ENCODE results near the gene CTCFL.
"Not testable (repeated sequence)": the region's sequence is repeated elsewhere in the genome, so short reads cannot be mapped to it uniquely, and the experiment has no call there.

The CTCFL gene

GRCh38 chr20:57480444-57481160 lies 44.3 kb downstream of the CTCFL start:
- DNase-seq (ENCODE audit: low read depth in 2 of 2): no peak

DNA sequence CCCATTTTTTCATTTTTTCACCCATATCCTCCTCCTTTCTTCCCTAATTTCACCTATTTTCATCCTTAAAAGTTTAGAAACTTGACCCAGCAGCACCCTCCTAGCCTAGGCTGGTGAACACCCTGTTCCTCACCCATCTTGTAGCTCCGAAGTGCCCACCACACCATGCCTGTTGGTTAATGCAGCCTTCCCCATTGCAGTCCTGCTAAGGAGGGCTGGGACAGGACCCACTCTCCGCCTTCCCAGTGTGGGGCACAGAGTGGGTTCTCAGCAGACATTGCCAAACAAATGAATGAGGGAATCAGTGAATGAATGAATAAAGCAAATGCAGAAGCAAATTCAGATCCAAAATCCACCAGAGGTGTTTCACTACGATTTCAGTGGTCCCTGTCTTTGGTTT lies 45.7 kb downstream of the CTCFL start:
- no peak for DNase-seq (ENCODE audit: low read depth in 2 of 2)

DNA sequence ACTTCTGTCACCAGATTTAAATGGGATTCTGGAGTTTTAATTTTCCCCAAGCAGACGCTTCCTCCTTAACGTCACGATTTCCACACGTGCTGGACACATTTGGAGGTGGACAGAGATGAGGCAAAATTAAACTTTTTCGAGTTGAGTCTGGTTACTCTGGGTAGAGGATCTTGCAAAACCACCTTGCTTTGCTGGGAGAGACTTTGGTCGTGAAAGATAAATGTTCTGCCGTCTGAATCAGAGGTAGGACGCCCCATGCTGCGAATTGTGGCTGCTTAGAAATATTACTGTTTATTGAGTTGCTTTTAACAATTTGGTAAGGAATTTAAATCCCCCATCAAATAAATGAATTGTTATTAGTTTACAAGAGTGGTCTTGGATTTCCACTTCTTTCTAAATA lies 46.8 kb downstream of the CTCFL start:
- no peak for DNase-seq (ENCODE audit: low read depth in 2 of 2)

GRCh38 chr20:57476641-57477461 lies 48.1 kb downstream of the CTCFL start:
- no peak for DNase-seq (ENCODE audit: low read depth in 2 of 2)

DNA sequence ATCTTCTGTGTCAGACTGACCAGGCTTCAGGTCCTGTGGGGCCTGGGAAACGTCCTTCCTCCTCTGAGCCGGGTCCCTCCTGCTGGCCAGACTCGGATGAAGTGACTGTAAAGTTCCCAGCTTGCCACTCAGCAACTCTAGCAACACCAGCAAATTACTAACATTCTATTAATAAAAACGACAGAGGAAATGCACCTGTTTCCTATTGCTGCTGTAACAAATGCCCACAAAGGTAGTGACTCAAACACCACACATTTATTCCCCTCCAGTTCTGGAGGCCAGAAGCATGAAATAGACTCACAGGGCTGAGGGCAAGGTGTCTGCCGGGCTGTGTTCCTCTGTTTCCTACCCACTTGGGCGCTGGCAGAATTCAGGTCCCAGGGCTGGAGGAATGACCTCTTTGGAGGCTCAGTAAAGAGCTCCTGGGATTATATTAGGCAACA lies 48.8 kb downstream of the CTCFL start:
- no peak for DNase-seq (ENCODE audit: low read depth in 2 of 2)

- DNase-seq (ENCODE audit: low read depth in 2 of 2): no peak
These were observed 49.4 kb downstream of the CTCFL start for GRCh38 chr20:57475388-57476083.

DNA sequence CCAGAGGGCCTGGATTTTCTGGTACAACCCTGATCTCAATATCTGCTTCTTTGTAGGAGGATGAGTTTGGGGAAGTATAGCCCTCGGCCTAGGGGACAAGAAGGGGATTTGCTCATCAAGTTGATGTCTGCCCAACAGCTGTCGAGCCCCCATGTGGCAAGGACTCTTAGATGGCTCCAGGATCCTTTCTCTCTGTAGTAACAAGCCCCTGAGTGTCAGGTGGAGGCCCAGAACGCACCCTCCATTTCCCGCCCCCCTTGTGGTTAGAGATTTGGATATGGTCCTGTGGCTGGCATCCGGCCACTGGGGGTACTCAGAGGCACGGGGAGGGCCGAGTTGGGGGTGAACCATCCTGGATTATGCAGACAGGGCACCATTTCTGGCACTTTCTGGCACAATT lies 50.1 kb downstream of the CTCFL start:
- no peak for DNase-seq (ENCODE audit: low read depth in 2 of 2)

DNA sequence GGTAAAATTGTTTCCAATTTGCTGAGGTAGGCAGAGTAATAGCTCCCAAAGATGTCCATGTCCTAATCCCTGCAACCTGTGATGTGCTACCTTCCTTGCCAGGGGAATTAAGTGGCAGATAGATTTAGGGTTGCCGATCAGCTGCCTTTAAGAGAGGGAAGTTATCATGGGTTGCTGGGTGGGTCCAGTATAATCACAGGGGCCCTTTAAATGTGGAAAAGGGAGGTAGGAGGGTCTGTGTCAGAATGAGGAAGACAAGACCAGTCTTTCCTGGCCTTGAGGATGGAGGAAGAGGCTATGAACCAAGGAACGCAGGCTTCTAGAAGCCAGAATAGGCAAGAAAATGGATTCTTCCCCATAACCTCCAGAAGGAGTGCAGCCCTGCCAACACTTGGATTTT lies 50.7 kb downstream of the CTCFL start:
- DNase-seq (ENCODE audit: low read depth in 2 of 2): no peak

- no peak for DNase-seq (ENCODE audit: low read depth in 2 of 2)
These were observed 51.5 kb downstream of the CTCFL start for GRCh38 chr20:57473246-57474048.

DNA sequence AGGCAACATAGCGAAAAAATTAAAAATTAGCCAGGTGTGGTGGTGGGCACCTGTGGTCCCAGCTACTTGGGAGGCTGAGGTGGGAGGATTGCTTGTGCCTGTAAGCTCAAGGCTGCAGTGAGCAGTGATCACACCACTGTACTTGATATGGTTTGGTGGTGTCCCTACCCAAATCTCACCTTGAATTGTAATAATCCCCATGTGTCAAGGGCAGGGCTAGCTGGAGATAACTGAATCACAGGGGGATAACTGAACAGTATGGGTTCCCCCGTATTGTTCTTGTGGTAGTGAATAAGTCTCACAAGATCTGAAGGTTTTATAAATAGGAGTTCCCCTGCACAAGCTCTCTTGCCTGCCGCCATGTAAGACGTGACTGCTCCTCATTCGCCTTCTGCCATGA lies 52.5 kb downstream of the CTCFL start:
- DNase-seq (ENCODE audit: low read depth in 2 of 2): not testable (repeated sequence)

- DNase-seq (ENCODE audit: low read depth in 2 of 2): no peak
These were observed 53.2 kb downstream of the CTCFL start for GRCh38 chr20:57471496-57472372.

DNA sequence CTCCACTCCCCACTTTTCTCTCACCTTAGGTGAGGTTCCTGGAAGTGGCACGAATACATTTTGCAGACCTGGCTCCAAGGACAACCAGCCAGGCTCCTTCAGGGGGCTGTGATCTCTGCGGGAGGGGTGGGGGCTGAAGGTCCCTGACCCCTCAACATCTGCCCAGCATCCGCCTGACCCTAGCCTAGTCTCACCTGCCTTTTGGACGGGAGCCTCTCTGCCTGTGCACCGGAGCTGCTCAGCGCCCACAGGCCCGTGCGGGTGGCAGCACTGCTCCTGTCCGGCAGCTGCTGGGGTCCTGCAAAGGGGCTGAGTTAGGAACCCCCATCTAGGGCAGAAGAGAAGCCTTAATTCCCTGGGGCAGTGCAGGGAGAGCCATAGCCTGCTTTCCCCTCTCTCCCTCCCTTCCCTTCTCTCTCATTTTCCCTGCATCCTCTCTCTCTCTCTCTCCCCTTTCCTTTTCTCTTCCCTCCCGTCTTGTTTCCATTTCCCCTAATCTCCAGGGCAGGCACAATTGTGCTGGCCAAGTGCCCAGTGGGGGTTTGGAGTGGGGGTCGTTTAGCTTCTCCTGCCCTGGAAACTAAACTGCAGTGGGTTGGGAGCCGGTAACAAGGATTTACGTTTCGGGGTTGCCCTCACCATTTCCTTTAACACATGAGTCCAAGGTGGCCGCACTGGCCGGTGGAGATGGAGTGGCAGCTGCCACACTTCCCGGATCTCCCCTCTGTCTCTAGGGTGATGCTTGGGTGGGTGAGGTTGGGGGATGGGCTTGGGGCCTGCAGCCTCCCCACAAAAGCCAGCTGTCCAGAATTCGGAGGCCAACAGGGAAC lies 54.1 kb downstream of the CTCFL start:
- DNase-seq (ENCODE audit: low read depth in 2 of 2): no peak

- no peak for DNase-seq (ENCODE audit: low read depth in 2 of 2)
These were observed 54.8 kb downstream of the CTCFL start for GRCh38 chr20:57470212-57470522.

DNA sequence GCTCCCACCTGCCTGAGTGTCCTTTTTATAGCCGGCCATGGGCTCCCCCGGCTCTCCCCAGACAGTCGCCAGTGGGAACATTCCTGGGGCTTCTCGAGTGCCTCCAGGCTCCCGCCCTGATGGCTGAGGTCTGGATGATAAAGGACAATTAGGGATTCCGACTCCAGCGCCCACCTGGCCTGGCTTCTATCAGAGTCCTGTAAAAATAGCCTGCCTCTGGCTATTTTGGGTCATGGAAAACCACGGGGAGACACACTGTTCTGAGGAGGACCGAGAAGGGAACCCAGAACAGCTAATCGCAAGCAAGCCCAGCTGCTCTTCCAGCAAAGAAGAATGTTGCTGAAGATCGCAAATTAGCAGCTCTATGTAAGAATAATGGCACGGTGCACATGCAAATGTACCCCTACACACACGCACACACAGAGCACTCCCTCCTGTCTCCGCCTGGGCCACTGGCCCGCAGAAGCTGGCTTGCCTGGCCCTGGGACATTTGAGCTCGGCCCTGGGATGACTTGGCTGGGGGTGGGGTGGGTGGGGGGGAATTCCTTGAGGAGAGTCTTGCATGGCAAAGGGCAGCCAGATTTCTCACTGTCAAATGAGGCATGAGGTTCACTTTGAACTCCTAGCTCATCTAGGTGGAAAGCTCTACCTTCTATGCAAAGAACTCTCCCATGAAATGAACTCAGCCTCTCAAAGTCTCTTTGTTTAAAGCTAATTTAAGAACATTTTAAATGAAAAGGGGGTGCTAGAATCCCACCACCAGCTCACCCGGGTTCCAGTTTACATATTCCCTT lies 55.3 kb downstream of the CTCFL start:
- DNase-seq (ENCODE audit: low read depth in 2 of 2): no peak

GRCh38 chr20:57468523-57469417 lies 56.2 kb downstream of the CTCFL start:
- DNase-seq (ENCODE audit: low read depth in 2 of 2): no peak

- DNase-seq (ENCODE audit: low read depth in 2 of 2): no peak
These were observed 57.2 kb downstream of the CTCFL start for GRCh38 chr20:57467742-57468141.

DNA sequence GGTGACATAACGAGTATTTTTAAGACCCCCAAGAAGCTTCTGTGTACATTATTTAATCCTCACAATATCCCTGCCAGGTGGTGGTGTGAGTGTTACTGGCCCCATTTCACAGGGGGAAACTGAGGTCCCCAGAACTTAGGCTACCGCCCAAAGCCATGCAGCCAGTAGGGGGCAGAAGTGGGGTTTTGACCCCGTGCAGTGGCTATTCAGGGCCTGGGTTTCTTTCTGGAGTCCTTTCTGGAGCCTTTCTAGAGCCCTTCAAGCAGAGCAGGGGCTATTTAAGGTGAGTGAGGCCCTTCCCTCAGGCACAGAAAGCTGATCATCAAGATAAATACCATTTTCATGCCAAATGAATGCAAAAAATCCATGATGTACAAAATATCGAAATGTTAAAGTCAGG lies 59.0 kb downstream of the CTCFL start:
- no peak for DNase-seq (ENCODE audit: low read depth in 2 of 2)

DNA sequence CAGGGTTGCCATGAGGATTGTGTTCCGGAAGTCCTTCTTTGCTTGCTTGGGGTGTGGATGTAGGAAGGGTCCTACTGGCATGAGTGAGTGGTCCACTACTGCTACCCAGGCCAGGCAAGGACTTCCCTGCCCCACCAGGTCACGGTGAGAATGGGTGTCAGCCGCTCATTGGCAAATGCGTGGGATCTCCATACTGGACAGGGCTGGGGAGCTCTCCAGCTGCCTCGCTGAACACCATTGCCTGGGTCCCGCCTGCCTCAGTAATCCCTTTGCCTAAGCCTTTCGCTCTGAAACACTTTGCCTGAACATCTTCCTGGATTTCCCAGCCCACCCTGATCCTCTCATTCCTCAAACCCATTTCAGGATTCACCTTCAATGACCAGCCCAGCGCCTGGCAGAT lies 59.5 kb downstream of the CTCFL start:
- no peak for DNase-seq (ENCODE audit: low read depth in 2 of 2)
